ENCODE results near the gene CSAD.

The CSAD gene

GRCh38 chr12:53151039-53151438, 29.7 kb downstream of the CSAD start:
- H3K4me3 ChIP-seq (ENCODE audit: low read depth, low read length), result no peak overlapping the region

GRCh38 chr12:53147653-53148052, 33.1 kb downstream of the CSAD start:
- H3K4me3 ChIP-seq (ENCODE audit: low read depth, low read length), result no peak overlapping the region

- H3K4me3 ChIP-seq (ENCODE audit: low read depth, low read length), result no peak overlapping the region
Observed at GRCh38 chr12:53147181-53147580, 33.5 kb downstream of the CSAD start.

- H3K4me3 ChIP-seq (ENCODE audit: low read depth, low read length), result no peak overlapping the region
Observed at GRCh38 chr12:53145383-53146260, 35.1 kb downstream of the CSAD start.

GRCh38 chr12:53143355-53143754, 37.4 kb downstream of the CSAD start:
- H3K4me3 ChIP-seq (ENCODE audit: low read depth, low read length), result no peak overlapping the region

GRCh38 chr12:53133722-53134121, 47.0 kb downstream of the CSAD start:
- H3K4me3 ChIP-seq (ENCODE audit: low read depth, low read length), result no peak overlapping the region

- no peak overlapping the region for H3K4me3 ChIP-seq (ENCODE audit: low read depth, low read length)
Observed at GRCh38 chr12:53131844-53132243, 48.9 kb downstream of the CSAD start.

GRCh38 chr12:53128780-53129569, 51.8 kb downstream of the CSAD start:
- H3K4me3 ChIP-seq (ENCODE audit: low read depth, low read length), result no peak overlapping the region

GRCh38 chr12:53127169-53127568, 53.6 kb downstream of the CSAD start:
- no peak overlapping the region for H3K4me3 ChIP-seq (ENCODE audit: low read depth, low read length)

GRCh38 chr12:53124352-53124723, 56.4 kb downstream of the CSAD start:
- H3K4me3 ChIP-seq (ENCODE audit: low read depth, low read length), result no peak overlapping the region

- H3K4me3 ChIP-seq (ENCODE audit: low read depth, low read length), result no peak overlapping the region
Observed at GRCh38 chr12:53123578-53124351, 57.0 kb downstream of the CSAD start.

GRCh38 chr12:53122961-53123468, 57.7 kb downstream of the CSAD start:
- no peak overlapping the region for H3K4me3 ChIP-seq (ENCODE audit: low read depth, low read length)

GRCh38 chr12:53120685-53121525, 59.8 kb downstream of the CSAD start:
- no peak overlapping the region for H3K4me3 ChIP-seq (ENCODE audit: low read depth, low read length)

GRCh38 chr12:53118751-53119300, 61.9 kb downstream of the CSAD start:
- no peak overlapping the region for H3K4me3 ChIP-seq (ENCODE audit: low read depth, low read length)

GRCh38 chr12:53115891-53116648, 64.7 kb downstream of the CSAD start:
- H3K4me3 ChIP-seq (ENCODE audit: low read depth, low read length), result no peak overlapping the region

- no peak overlapping the region for H3K4me3 ChIP-seq (ENCODE audit: low read depth, low read length)
Observed at GRCh38 chr12:53115112-53115890, 65.4 kb downstream of the CSAD start.

- H3K4me3 ChIP-seq (ENCODE audit: low read depth, low read length), result no peak overlapping the region
Observed at GRCh38 chr12:53113951-53114350, 66.8 kb downstream of the CSAD start.

- no peak overlapping the region for H3K4me3 ChIP-seq (ENCODE audit: low read depth, low read length)
Observed at GRCh38 chr12:53113136-53113705, 67.5 kb downstream of the CSAD start.

Data from iPS-11a (cell line).